ENCODE results near the gene SETBP1.

The SETBP1 gene

GRCh38 chr18:44981121-44981520 lies 300.4 kb downstream of the SETBP1 start:
- DNase-seq = no peak

DNA sequence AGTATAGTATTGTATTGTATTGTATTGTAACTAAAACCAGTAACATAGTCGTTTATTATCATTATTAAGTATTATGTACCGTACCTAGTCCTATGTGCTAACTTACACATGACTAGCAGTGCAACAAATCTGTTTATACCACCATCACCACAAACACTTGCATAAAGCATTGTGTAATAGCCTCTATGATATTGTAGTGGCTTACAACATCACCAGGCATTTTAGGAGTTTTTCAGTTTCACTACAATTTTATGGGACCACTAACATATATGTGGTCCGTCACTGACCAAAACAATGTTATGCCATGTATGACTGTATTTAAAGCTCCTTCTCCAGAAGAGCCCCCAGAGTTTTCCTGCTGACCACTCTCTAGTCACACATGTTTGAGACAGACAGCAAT lies 306.2 kb downstream of the SETBP1 start:
- TF ChIP-seq, protein P1, sequence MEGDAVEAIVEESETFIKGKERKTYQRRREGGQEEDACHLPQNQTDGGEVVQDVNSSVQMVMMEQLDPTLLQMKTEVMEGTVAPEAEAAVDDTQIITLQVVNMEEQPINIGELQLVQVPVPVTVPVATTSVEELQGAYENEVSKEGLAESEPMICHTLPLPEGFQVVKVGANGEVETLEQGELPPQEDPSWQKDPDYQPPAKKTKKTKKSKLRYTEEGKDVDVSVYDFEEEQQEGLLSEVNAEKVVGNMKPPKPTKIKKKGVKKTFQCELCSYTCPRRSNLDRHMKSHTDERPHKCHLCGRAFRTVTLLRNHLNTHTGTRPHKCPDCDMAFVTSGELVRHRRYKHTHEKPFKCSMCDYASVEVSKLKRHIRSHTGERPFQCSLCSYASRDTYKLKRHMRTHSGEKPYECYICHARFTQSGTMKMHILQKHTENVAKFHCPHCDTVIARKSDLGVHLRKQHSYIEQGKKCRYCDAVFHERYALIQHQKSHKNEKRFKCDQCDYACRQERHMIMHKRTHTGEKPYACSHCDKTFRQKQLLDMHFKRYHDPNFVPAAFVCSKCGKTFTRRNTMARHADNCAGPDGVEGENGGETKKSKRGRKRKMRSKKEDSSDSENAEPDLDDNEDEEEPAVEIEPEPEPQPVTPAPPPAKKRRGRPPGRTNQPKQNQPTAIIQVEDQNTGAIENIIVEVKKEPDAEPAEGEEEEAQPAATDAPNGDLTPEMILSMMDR (IDR thresholded peaks at IDR 0.05; ENCODE audit: low read depth, low read length, missing control alignments) = no peak
- Histone ChIP-seq H3K4me3 (ENCODE audit: low read depth, low read length) (no peak overlapping the region), H3K27ac (no peak overlapping the region), H3K27me3 (replicated peaks) (no peaks in the 10 kb centered on the region), H3K36me3 (replicated peaks) (no peaks in the 10 kb centered on the region)
- in situ Hi-C loops (cut with HindIII; ENCODE audit: low pct_ligation_motif_present, low sequenced_read_pairs) = no loop called here
- DNase-seq = no peak

More at GRCh38 chr18:44981121-44981520, 300.4 kb downstream of the SETBP1 start:
- Histone ChIP-seq H3K27me3 (replicated peaks) (no peaks in the 10 kb centered on the region), H3K4me3 (ENCODE audit: low read depth, low read length) (no peak overlapping the region), H3K36me3 (replicated peaks) (no peaks in the 10 kb centered on the region), H3K27ac (no peak overlapping the region)
- TF ChIP-seq, protein P1 (IDR thresholded peaks at IDR 0.05; ENCODE audit: low read depth, low read length, missing control alignments) = no peak
- in situ Hi-C loops (cut with HindIII; ENCODE audit: low pct_ligation_motif_present, low sequenced_read_pairs) = no loop called here

- H3K27me3 ChIP-seq (replicated peaks) = no peaks in the 10 kb centered on the region
- in situ Hi-C loops (cut with HindIII; ENCODE audit: low pct_ligation_motif_present, low sequenced_read_pairs) = no loop called here
- TF ChIP-seq, protein P1 (IDR thresholded peaks at IDR 0.05; ENCODE audit: low read depth, low read length, missing control alignments) = no peak
- no peaks in the 10 kb centered on the region for H3K36me3 ChIP-seq (replicated peaks)
- no peak overlapping the region for H3K4me3 ChIP-seq (ENCODE audit: low read depth, low read length)
- no peak for DNase-seq
- H3K27ac ChIP-seq = no peak overlapping the region
These were observed 306.7 kb downstream of the SETBP1 start for GRCh38 chr18:44987371-44987770.

DNA sequence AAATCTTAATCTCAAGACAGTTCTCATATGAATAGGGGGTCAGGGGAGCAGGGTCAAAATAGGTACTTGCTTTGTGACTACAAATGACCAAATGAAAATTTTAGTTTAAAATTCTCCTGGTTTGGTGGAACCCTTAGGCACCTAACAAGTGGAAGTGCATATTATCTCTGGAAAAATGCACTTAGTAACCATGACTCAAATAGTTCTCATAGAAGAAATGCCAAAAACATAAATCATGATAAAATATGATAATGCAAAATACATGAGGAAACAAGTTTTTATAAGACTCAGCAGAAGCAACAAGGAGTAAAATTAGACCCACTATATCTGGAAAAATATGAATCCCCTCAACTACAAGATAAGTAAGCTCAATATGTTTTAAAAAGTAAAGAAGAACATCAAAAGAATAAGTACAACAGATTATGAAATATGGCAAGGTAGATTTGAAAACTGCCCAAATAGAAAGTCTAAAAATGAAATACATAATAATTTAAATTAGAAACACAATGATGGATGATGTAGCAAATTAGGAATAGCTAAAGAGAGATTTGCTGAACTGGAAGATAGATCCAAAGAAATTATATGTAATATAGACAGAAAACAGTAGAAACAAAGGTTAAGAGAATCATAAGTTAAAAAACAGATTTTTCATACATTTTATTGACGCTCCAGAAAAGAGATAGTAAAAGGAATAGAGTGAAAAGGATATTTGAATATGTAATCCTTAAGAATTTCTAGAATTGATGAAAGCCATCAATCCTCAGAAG lies 308.3 kb downstream of the SETBP1 start:
- H3K27me3 ChIP-seq (replicated peaks) = no peaks in the 10 kb centered on the region
- in situ Hi-C loops (cut with HindIII; ENCODE audit: low pct_ligation_motif_present, low sequenced_read_pairs) = no loop called here
- H3K4me3 ChIP-seq (ENCODE audit: low read depth, low read length) = no peak overlapping the region
- no peak for DNase-seq
- H3K36me3 ChIP-seq (replicated peaks) = no peaks in the 10 kb centered on the region
- peak overlapping the region; percentile 36 for H3K27ac ChIP-seq
- TF ChIP-seq, protein P1 (IDR thresholded peaks at IDR 0.05; ENCODE audit: low read depth, low read length, missing control alignments) = no peak

- no peak for DNase-seq
- Histone ChIP-seq H3K27ac (no peak overlapping the region), H3K27me3 (replicated peaks) (no peaks in the 10 kb centered on the region), H3K36me3 (replicated peaks) (no peaks in the 10 kb centered on the region), H3K4me3 (ENCODE audit: low read depth, low read length) (no peak overlapping the region)
- in situ Hi-C loops (cut with HindIII; ENCODE audit: low pct_ligation_motif_present, low sequenced_read_pairs) = no loop called here
- TF ChIP-seq, protein P1 (IDR thresholded peaks at IDR 0.05; ENCODE audit: low read depth, low read length, missing control alignments) = no peak
These were observed 315.6 kb downstream of the SETBP1 start for GRCh38 chr18:44996261-44996660.

- TF ChIP-seq, protein P1 (IDR thresholded peaks at IDR 0.05; ENCODE audit: low read depth, low read length, missing control alignments) = no peak
- Histone ChIP-seq H3K27ac (no peak overlapping the region), H3K27me3 (replicated peaks) (no peaks in the 10 kb centered on the region), H3K36me3 (replicated peaks) (no peaks in the 10 kb centered on the region), H3K4me3 (ENCODE audit: low read depth, low read length) (no peak overlapping the region)
- in situ Hi-C loops (cut with HindIII; ENCODE audit: low pct_ligation_motif_present, low sequenced_read_pairs) = no loop called here
- no peak for DNase-seq
These were observed 316.5 kb downstream of the SETBP1 start for GRCh38 chr18:44997174-44997573.
